Liver (tissue), 3 donors: ENCODE data around the gene CNN1.

Experiments
- HNF4G ChIP-seq: IDR thresholded peaks from 2 replicates; pipeline ENCODE4 v1.6.1; 2016; ENCODE audit warnings: antibody characterized with exemption
- RAD21 ChIP-seq, 2 donors: IDR thresholded peaks; 2 replicates each; pipeline ENCODE4 v1.6.1; 2016; ENCODE audit warnings: antibody characterized with exemption in 2 of 2, mild to moderate bottlenecking in 2 of 2
- TAF1 ChIP-seq: conservative IDR thresholded peaks from 2 replicates; pipeline ENCODE4 v1.6.1; 2016; ENCODE audit warnings: antibody characterized with exemption, mild to moderate bottlenecking
- YY1 ChIP-seq: IDR thresholded peaks from 2 replicates; pipeline ENCODE4 v1.6.1; 2016; ENCODE audit warnings: antibody characterized with exemption, mild to moderate bottlenecking
- TF ChIP-seq, protein P1 (sequence below): IDR thresholded peaks from 2 replicates; pipeline ENCODE4 v1.6.1; 2016; ENCODE audit warnings: antibody characterized with exemption
- TF ChIP-seq, protein P2 (sequence below): fragments of 150-350 bp; IDR thresholded peaks from 2 replicates; pipeline ENCODE4 v1.5.1; 2017; ENCODE audit warnings: improper control_type of control experiment, low read depth, low read length; ENCODE audit not compliant: missing input control
- donor health status: healthy.
- donor health status: healthy.

DNA sequence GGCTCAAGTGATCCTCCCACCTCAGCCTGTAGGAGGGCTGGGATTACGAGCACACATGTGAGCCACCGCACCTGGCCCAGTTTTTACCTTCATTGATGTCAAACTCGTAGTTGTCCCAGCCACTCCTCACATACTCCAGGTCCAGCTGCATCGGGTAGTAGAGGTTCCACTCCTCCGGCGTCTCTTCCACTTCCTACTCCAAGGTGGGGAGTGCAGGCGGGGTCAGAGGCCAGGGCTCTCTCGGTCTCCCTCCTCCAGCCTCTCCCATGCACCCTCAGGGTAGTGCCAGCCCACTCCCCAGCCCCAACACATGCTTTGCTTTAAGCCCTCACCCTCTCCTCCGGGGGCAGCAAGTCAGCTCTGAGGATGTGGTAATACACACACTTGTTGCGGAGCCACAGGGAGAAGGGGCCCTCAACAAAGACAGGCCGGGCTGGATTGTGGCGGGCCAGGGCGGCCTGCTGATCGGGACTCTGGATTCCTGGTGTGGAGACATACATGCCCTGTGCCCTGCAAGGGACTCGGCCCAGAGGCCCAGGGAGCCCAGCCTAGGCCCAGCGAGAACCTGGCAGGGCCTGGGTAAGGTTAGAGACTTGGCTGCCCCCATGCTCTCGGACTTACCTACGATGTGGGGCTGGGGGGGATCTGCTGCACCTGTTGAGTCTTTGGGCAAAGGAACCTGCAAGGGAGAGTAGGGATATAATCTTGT is 31.1 kb upstream of the CNN1 start:
- TF ChIP-seq HNF4G (no peak), TAF1 (no peak), YY1 (no peak), RAD21 (IDR thresholded peaks at IDR 0.05) (no peak)
- TF ChIP-seq, protein P1, sequence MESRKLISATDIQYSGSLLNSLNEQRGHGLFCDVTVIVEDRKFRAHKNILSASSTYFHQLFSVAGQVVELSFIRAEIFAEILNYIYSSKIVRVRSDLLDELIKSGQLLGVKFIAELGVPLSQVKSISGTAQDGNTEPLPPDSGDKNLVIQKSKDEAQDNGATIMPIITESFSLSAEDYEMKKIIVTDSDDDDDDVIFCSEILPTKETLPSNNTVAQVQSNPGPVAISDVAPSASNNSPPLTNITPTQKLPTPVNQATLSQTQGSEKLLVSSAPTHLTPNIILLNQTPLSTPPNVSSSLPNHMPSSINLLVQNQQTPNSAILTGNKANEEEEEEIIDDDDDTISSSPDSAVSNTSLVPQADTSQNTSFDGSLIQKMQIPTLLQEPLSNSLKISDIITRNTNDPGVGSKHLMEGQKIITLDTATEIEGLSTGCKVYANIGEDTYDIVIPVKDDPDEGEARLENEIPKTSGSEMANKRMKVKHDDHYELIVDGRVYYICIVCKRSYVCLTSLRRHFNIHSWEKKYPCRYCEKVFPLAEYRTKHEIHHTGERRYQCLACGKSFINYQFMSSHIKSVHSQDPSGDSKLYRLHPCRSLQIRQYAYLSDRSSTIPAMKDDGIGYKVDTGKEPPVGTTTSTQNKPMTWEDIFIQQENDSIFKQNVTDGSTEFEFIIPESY: no peak
- TF ChIP-seq, protein P2, sequence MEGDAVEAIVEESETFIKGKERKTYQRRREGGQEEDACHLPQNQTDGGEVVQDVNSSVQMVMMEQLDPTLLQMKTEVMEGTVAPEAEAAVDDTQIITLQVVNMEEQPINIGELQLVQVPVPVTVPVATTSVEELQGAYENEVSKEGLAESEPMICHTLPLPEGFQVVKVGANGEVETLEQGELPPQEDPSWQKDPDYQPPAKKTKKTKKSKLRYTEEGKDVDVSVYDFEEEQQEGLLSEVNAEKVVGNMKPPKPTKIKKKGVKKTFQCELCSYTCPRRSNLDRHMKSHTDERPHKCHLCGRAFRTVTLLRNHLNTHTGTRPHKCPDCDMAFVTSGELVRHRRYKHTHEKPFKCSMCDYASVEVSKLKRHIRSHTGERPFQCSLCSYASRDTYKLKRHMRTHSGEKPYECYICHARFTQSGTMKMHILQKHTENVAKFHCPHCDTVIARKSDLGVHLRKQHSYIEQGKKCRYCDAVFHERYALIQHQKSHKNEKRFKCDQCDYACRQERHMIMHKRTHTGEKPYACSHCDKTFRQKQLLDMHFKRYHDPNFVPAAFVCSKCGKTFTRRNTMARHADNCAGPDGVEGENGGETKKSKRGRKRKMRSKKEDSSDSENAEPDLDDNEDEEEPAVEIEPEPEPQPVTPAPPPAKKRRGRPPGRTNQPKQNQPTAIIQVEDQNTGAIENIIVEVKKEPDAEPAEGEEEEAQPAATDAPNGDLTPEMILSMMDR: no peak
